Measurements from ENCODE around the gene LRRC26. TPM values are rescaled to one million over a fixed set of nuclear protein-coding genes. Genes with fewer than 3 reads are reported as not detected.
A peak's percentile ranks its signal among the peaks of the same experiment; 100 is the strongest.

LRRC26 gene
- total RNA-seq, 1 donor = not detected

DNA sequence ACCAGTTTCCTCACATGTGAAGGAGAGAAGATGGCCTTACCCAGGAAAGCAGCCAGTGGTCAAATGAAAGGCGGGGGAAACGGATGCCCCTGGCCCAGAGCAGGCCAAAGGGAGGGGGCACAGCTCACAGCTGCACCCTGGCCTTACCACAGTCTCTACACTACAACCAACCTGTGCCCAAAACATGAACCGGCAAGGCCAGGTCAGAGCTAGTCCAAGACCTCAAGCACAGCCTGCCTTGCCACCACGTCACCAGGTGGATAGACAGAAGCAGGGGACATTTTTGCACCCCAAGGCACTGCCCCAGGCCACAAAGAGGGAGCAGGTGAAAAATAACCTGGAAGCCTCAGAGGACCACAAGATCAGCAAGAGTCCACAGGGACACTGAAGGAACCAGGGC is 26.4 kb downstream of the LRRC26 start:
- peaks cover 26% of the 10 kb centered on the region for H3K27me3 ChIP-seq (ENCODE audit: insufficient read depth, low read length)

GRCh38 chr9:137141976-137142936 is 27.6 kb downstream of the LRRC26 start:
- Histone ChIP-seq H3K4me1 (ENCODE audit: insufficient read depth, low read length) (no peaks in the 10 kb centered on the region), H3K4me2 (ENCODE audit: insufficient read depth, low read length) (no peak overlapping the region), H3K27me3 (ENCODE audit: insufficient read depth, low read length) (peaks cover 37% of the 10 kb centered on the region), H3K36me3 (ENCODE audit: insufficient read depth, low read length) (no peaks in the 10 kb centered on the region), H3K79me2 (ENCODE audit: insufficient read depth, low read length) (no peaks in the 10 kb centered on the region), H3K9me3 (ENCODE audit: low read depth, low read length) (no peaks in the 10 kb centered on the region), H3K4me3 (ENCODE audit: insufficient read depth, low read length) (no peak overlapping the region), H4K20me1 (ENCODE audit: insufficient read depth, low read length) (no peaks in the 10 kb centered on the region), H3K27ac (ENCODE audit: low read depth, low read length) (no peak overlapping the region), H2AFZ (ENCODE audit: low read length) (no peak overlapping the region)
- TF ChIP-seq CTCF (IDR thresholded peaks at IDR 0.05; ENCODE audit: extremely low read depth, low read depth, low read length) = no peak
- DNase-seq (ENCODE audit: insufficient read length, low spot score, missing footprints) = peak; percentile 73

More for the DNA sequence above, 26.4 kb downstream of the LRRC26 start:
- no peak for TF ChIP-seq CTCF (IDR thresholded peaks at IDR 0.05; ENCODE audit: extremely low read depth, low read depth, low read length)
- Histone ChIP-seq H3K4me3 (ENCODE audit: insufficient read depth, low read length) (no peak overlapping the region), H3K4me2 (ENCODE audit: insufficient read depth, low read length) (no peak overlapping the region), H3K9me3 (ENCODE audit: low read depth, low read length) (no peaks in the 10 kb centered on the region), H3K79me2 (ENCODE audit: insufficient read depth, low read length) (no peaks in the 10 kb centered on the region), H4K20me1 (ENCODE audit: insufficient read depth, low read length) (no peaks in the 10 kb centered on the region), H3K36me3 (ENCODE audit: insufficient read depth, low read length) (no peaks in the 10 kb centered on the region), H3K4me1 (ENCODE audit: insufficient read depth, low read length) (no peaks in the 10 kb centered on the region), H2AFZ (ENCODE audit: low read length) (no peak overlapping the region), H3K27ac (ENCODE audit: low read depth, low read length) (no peak overlapping the region)
- peak; percentile 70 for DNase-seq (ENCODE audit: insufficient read length, low spot score, missing footprints)

DNA sequence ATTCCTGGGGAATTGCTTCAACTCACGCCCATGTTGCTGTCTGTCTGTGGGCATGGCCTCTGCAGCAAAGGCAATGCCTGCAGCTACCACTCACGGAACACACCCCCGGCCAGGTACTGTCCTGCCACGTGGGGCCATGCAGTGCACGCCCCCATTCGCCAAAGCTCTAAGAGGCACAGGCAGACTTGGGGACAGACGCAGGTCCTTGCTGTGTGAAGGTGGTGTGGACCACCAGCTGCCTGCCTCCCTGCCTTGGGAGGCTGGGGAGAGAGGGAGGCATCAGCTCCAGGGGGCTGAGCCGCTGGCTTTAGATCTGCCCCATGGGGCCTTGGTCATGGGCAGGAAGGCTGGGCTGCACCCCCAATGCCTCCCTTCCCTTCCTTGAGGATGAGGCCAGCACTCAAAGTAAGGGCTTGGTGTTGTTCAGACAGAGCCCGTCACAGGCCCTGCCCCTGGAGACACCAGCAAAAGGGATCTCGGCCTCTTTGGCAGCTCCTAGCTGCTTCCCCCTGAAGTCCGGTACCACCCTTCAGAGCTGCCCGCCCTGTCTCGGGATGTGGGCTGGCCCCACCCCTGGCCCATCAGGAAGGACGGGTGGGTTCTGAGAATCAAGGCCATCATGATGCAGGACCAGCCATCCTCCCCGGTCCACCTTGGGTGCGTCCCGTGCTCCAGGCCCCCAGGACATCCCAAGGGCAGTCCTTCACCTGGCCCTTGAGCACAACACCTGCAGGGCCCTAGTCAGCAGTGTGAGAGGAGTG is 28.6 kb downstream of the LRRC26 start:
- Histone ChIP-seq H2AFZ (ENCODE audit: low read length) (no peak overlapping the region), H3K4me1 (ENCODE audit: insufficient read depth, low read length) (no peaks in the 10 kb centered on the region), H3K4me3 (ENCODE audit: insufficient read depth, low read length) (no peak overlapping the region), H4K20me1 (ENCODE audit: insufficient read depth, low read length) (no peaks in the 10 kb centered on the region), H3K79me2 (ENCODE audit: insufficient read depth, low read length) (no peaks in the 10 kb centered on the region), H3K36me3 (ENCODE audit: insufficient read depth, low read length) (no peaks in the 10 kb centered on the region), H3K9me3 (ENCODE audit: low read depth, low read length) (no peaks in the 10 kb centered on the region), H3K4me2 (ENCODE audit: insufficient read depth, low read length) (no peak overlapping the region), H3K27me3 (ENCODE audit: insufficient read depth, low read length) (peaks cover 48% of the 10 kb centered on the region), H3K27ac (ENCODE audit: low read depth, low read length) (no peak overlapping the region)
- no peak for TF ChIP-seq CTCF (IDR thresholded peaks at IDR 0.05; ENCODE audit: extremely low read depth, low read depth, low read length)
- DNase-seq (ENCODE audit: insufficient read length, low spot score, missing footprints) = peak; percentile 85
